Measurements from ENCODE around the gene SESN1. TPM values are rescaled to one million over a fixed set of nuclear protein-coding genes. Genes with fewer than 3 reads are reported as not detected.

The SESN1 gene
- polyA plus RNA-seq, 3 donors: 1.8 to 21.0 (median 3.1) TPM

- Histone ChIP-seq H3K4me1 (ENCODE audit: control insufficient read depth in 1 of 2, insufficient read depth in 2 of 2, low read length in 2 of 2) (no peaks in the 10 kb centered on the region), H3K4me2 (replicated peaks; ENCODE audit: extremely low read depth, low read length, poor library complexity, severe bottlenecking) (no peak overlapping the region), H3K79me2 (ENCODE audit: insufficient read depth, low read length) (no peaks in the 10 kb centered on the region), H3K9ac (ENCODE audit: insufficient read depth, low read length, poor library complexity, severe bottlenecking) (no peak overlapping the region), H3K9me3 (replicated peaks in 1 of 2; ENCODE audit: control insufficient read depth in 1 of 2, insufficient read depth in 1 of 2, low read length in 2 of 2) (no peaks in the 10 kb centered on the region), H3K27me3 (ENCODE audit: control insufficient read depth in 2 of 2, insufficient read depth in 2 of 2, low read length in 2 of 2) (no peaks in the 10 kb centered on the region), H3K27ac (ENCODE audit: low read depth in 1 of 2, low read length in 2 of 2) (no peak overlapping the region), H4K20me1 (ENCODE audit: insufficient read depth, low read length) (no peaks in the 10 kb centered on the region), H3K36me3 (replicated peaks in 1 of 2; ENCODE audit: control insufficient read depth in 1 of 2, insufficient read depth in 2 of 2, low read length in 2 of 2) (peaks cover 4 to 42% of the 10 kb centered on the region in 2 donors), H3K4me3 (replicated peaks in 1 of 3; ENCODE audit: low read depth in 2 of 3, low read length in 3 of 3) (no peak overlapping the region), H2AFZ (ENCODE audit: insufficient read depth, low read depth, low read length, poor library complexity, severe bottlenecking) (no peak overlapping the region)
- Mint-ChIP-seq H3K36me3 (peaks cover 21 to 30% of the 10 kb centered on the region in 2 donors), H3K4me1 (peaks cover 5% of the 10 kb centered on the region), H3K4me3 (no peak overlapping the region), H3K27ac (no peak overlapping the region), H3K27me3 (ENCODE audit: low read depth in 3 of 3) (peaks cover 0 to 1% (median 0%) of the 10 kb centered on the region in 3 donors), H3K9me3 (no peaks in the 10 kb centered on the region)
- 100% methylated on average over 1 of the region's 3 CpGs for WGBS (ENCODE audit: insufficient coverage)
- DNase-seq: no peak
- intact Hi-C loops (cut with micrococcal nuclease): no loop called here
- TF ChIP-seq CTCF (IDR thresholded peaks at IDR 0.05): no peak
Observed at GRCh38 chr6:109002051-109002697, 92.5 kb downstream of the SESN1 start.

GRCh38 chr6:109001291-109001894 is 93.3 kb downstream of the SESN1 start:
- intact Hi-C loops (cut with micrococcal nuclease): no loop called here

More at GRCh38 chr6:109001291-109001894, 93.3 kb downstream of the SESN1 start:
- no CpG with 5 or more reads among the region's 7 CpGs for WGBS (ENCODE audit: insufficient coverage)
- Mint-ChIP-seq H3K27ac (no peak overlapping the region), H3K9me3 (no peaks in the 10 kb centered on the region), H3K36me3 (peaks cover 24 to 29% of the 10 kb centered on the region in 2 donors), H3K4me3 (no peak overlapping the region), H3K4me1 (peaks cover 2% of the 10 kb centered on the region), H3K27me3 (ENCODE audit: low read depth in 3 of 3) (peaks cover 0 to 1% (median 0%) of the 10 kb centered on the region in 3 donors)
- H3K36me3 ChIP-seq (replicated peaks in 1 of 2; ENCODE audit: control insufficient read depth in 1 of 2, insufficient read depth in 2 of 2, low read length in 2 of 2): peaks cover 4 to 47% of the 10 kb centered on the region in 2 donors
- H3K79me2 ChIP-seq (ENCODE audit: insufficient read depth, low read length): no peaks in the 10 kb centered on the region
- H3K27ac ChIP-seq (ENCODE audit: low read depth in 1 of 2, low read length in 2 of 2): no peak overlapping the region
- no peaks in the 10 kb centered on the region for H3K9me3 ChIP-seq (replicated peaks in 1 of 2; ENCODE audit: control insufficient read depth in 1 of 2, insufficient read depth in 1 of 2, low read length in 2 of 2)
- TF ChIP-seq CTCF (IDR thresholded peaks at IDR 0.05): no peak
- H3K9ac ChIP-seq (ENCODE audit: insufficient read depth, low read length, poor library complexity, severe bottlenecking): no peak overlapping the region
- no peak overlapping the region for H3K4me2 ChIP-seq (replicated peaks; ENCODE audit: extremely low read depth, low read length, poor library complexity, severe bottlenecking)
- H3K27me3 ChIP-seq (ENCODE audit: control insufficient read depth in 2 of 2, insufficient read depth in 2 of 2, low read length in 2 of 2): no peaks in the 10 kb centered on the region
- H3K4me1 ChIP-seq (ENCODE audit: control insufficient read depth in 1 of 2, insufficient read depth in 2 of 2, low read length in 2 of 2): no peaks in the 10 kb centered on the region
- no peak overlapping the region for H2AFZ ChIP-seq (ENCODE audit: insufficient read depth, low read depth, low read length, poor library complexity, severe bottlenecking)
- H4K20me1 ChIP-seq (ENCODE audit: insufficient read depth, low read length): no peaks in the 10 kb centered on the region
- DNase-seq: no peak
- H3K4me3 ChIP-seq (replicated peaks in 1 of 3; ENCODE audit: low read depth in 2 of 3, low read length in 3 of 3): no peak overlapping the region
